NCI-H524 (cell line): ENCODE data around the gene WFS1.

Source experiments
- DNase-seq, 2 experiments: peaks; one replicate each; lab custom pipeline; 2025; lab: John Stamatoyannopoulos, UW

The WFS1 gene, protein sequence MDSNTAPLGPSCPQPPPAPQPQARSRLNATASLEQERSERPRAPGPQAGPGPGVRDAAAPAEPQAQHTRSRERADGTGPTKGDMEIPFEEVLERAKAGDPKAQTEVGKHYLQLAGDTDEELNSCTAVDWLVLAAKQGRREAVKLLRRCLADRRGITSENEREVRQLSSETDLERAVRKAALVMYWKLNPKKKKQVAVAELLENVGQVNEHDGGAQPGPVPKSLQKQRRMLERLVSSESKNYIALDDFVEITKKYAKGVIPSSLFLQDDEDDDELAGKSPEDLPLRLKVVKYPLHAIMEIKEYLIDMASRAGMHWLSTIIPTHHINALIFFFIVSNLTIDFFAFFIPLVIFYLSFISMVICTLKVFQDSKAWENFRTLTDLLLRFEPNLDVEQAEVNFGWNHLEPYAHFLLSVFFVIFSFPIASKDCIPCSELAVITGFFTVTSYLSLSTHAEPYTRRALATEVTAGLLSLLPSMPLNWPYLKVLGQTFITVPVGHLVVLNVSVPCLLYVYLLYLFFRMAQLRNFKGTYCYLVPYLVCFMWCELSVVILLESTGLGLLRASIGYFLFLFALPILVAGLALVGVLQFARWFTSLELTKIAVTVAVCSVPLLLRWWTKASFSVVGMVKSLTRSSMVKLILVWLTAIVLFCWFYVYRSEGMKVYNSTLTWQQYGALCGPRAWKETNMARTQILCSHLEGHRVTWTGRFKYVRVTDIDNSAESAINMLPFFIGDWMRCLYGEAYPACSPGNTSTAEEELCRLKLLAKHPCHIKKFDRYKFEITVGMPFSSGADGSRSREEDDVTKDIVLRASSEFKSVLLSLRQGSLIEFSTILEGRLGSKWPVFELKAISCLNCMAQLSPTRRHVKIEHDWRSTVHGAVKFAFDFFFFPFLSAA

GRCh38 chr4:6269616-6270511 lies at the start of gene WFS1:
Gene WFS1, plus strand, starts transcription at chr4:6269850. Its CDS starts 7,606 bp downstream, at chr4:6277456.
- DNase-seq: peak; percentile 95 to 97

DNA sequence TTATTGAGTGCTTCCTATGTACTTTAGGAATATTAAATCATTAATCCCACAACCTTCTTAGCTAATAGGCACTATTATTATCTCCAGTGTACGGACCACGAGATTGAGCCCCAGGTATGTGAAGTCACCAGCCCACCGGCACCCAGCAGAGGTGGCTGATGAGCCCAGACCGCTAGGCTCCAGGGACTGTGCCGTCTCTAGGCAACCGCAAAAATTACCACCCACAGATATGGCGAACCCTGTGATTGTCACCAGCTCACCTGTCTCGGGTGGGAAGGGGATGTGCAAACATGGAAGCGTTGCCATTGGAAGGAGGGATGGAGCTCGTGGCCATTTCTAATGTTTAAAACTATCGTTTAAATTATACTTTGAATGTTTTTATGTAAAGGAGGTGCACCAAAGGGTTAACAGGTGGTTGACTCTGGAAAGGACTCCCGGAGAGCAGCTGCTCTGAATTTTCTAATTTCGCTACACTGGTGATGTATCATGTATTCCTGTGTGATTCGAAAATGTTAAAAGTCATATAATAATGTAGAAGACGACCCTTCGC lies 48.3 kb upstream of the WFS1 start:
- peak in 1 of 2 experiments; percentile 55 for DNase-seq

DNA sequence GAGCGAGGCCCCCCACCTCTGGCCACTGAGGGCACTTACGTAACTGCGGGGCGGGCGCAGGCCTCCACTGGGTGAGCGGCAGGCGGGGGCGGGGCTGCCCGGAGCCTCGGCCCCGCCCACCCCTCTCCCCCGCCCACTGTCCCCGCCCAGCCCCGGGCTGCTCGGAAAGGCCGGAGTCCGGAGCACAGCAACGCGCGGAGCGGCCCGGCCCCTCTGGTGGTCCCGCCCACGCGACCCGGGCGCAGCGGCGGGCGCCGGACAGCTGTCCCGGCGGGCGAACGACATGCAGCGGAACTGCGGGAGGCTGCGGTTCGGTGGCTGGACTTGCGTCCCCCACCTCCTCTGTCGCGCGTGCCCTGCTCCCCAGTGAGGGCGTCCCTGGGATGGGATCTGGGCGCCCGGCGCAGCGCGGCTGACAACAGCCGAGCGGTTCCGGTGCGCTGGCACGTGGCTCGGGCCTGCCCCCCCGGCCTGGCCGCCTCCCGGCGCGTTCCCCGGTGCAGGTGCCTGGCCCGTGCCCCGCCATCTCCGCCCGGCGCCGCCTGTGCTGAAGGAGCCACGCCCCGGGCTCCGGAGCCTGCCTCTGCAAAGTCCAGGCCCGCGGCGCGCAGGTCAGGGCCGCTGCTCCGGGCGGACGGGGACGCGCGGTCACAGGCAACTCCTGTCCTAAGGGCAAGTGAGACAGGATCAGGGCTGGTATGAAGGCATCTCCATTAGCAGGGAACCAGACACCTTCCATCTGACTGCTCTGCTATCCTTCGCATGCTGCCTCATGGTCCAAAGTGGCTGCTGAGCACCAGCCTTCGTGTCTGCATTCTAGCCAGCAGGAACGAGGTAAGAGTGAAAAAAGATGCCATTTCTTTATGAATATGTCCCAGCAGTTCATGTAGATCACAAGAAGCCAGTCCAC lies 47.5 kb upstream of the WFS1 start:
- DNase-seq: peak; percentile 15 to 70

DNA sequence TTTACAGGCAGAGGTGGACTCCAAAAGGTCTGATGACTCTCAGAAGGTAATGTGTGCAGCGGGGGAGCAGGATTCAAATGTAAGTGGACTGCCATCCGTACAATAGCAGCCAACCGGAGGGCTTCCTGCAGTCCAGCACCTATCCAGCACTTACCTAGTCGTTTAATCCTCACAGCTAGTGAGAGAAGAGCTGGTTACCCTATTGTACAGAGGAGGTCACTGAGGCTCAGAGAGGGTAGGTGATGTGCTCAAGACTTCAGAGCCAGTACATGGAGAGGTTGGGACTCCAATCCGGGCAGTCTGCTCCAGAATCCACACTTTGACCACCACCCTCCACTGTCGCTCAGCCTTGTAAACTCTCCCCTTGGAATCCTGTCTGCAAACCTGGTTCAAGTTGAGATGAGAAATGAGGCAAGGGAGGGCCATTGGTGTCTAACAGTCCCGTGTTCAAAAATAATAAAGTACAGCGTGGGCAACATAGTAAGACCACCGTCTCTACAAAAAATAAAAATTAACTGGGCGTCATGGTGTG lies 46.8 kb upstream of the WFS1 start:
- peak; percentile 34 to 53 for DNase-seq

DNA sequence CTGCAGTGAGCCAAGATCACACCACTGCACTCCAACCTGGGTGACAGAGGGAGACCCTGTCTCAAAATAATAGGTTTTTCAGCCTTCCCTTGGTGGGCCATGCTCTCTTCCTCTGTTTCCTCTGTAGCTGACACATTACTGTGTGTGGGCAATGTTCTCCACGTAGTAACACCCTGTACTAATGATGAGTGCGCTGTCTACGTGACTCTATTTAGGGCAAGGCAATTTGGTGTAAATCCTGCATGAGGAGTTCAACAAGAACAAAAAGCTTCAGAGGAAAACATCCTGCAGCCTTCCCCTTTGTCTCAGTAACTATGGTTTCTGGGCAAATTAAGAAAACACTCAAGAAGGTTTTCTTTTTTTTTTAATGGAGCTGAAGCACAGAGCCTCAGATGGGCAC lies 44.9 kb upstream of the WFS1 start:
- no peak for DNase-seq

- DNase-seq: no peak
Measured at GRCh38 chr4:6225469-6225868, 44.2 kb upstream of the WFS1 start.

GRCh38 chr4:6226506-6226905 lies 43.1 kb upstream of the WFS1 start:
- no peak for DNase-seq

DNA sequence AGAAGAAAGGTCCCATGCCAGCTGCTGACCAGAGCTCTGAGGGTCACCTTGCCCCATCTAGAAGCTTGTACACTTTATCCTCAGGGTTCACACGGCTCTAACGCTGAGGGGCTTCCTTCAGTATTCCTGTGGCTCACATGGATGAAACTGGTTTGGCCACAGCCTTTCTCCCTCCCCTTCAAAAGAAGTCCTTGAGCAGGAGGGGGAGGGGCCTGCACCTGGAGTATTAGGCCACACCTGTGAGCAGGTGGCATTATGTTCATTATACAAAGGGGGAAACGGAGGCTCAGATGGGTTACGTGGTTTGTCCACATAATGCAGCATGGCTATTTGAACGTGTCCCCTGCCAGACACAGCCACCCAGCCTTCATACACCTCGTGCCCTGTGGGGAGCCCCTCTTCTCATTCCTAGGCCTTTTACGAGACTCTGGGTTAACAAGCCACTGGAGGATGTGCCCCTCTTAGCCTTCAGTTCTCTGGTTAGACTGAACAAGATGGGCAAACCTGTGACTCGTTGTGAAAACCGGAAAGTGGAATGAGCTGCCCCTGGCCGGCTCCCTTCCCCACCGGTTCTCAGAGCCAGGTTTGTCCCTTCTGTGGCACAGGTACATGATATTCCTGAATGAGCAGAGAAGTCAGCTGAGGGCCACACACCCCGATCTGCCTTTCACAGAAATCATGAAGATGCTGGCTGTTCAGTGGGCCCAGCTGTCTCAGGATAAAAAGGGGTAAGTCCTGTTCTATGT lies 42.1 kb upstream of the WFS1 start:
- no peak for DNase-seq

DNA sequence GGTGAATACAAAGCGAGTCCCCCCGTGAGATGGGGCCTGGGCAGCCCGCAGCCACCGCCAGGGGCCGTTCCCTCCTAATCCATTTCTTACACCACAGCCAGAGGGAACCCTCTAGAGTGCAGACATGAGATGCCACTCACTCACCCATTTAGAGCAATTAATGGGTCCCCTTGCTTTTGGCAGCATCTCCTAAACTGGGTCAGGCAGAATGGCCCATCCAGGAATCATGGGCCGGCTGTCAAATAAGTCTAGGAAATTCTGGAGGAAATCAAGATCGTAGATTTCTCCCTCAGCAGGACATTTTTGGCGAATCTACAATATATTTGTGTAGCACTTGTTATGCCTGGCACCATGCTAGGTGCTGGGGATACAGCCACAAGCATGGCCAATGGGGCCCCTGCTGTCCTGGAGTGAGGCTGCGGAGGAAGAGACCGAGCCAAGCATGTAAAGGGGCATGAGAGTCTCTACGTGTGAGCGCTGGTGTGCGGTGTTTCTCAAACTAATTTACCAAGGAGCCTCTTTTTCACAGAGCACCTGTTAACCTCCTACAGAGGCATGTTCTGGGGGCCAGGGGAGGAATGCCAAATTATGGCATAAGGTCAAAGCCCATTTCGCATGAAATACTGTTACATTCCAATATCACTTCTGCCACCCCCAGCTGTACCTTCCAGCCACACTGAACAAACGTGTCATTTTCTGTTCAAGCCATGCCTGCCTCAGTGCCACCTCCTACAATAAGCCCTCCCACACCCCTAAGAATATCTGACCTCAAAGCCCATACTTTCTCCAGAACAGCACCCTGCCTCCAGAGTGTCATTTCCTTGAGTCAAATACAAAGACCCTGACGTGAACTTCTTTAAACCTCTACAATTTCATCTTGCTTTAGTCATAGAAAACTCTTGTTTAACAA lies 41.2 kb upstream of the WFS1 start:
- no peak for DNase-seq

GRCh38 chr4:6229095-6229494 lies 40.6 kb upstream of the WFS1 start:
- peak in 1 of 2 experiments; percentile 59 for DNase-seq

GRCh38 chr4:6229671-6230501 lies 39.8 kb upstream of the WFS1 start:
- no peak for DNase-seq

- DNase-seq: no peak
Measured at GRCh38 chr4:6230502-6230785, 39.2 kb upstream of the WFS1 start.

GRCh38 chr4:6230827-6231662 lies 38.6 kb upstream of the WFS1 start:
- DNase-seq: no peak

- no peak for DNase-seq
Measured at GRCh38 chr4:6231663-6232165, 37.9 kb upstream of the WFS1 start.

DNA sequence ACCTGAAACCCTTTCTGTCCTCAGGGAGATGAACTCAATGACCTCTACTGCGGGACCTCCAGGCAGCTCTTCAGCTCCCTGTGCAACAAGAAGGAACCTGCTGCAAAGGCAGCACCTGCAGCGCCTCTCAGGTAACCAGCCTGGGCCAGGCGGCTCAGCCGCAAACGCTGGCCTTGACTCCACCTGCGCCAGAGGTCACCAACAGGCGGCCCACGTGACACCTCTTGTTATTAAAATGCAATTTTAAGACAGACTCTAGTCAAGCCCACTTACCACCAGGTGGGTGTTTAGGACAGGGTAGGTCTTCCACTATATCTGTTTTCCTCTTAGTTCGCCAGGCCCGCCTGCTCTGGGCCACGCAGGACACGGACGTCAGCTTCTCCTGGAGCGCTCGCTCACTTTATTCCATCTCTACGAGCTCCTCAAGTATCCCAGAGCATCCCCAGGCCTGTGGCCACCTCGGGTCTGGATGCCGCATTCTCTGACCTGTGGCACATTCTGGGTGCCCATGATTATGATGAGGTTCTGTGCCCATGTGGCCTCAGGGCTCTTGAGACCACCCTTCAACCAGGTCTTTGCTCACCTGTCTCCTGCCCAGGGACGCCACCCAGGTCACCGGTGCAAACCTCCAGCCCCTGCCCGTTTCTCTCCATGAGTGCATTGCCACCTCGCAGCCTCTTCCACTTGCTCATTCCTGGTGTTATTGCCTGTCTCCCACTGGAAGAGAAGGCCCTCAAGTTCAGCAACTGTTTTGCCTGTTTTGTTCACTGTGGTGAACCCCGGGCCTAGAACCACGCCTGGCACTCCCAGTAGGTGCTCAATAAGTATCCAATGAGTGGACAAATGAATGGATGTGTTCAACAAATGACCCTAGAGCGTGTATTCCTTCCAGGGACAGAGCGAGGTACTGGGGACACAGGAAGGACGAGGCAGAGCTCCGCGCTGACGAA lies 36.5 kb upstream of the WFS1 start:
- no peak for DNase-seq

DNA sequence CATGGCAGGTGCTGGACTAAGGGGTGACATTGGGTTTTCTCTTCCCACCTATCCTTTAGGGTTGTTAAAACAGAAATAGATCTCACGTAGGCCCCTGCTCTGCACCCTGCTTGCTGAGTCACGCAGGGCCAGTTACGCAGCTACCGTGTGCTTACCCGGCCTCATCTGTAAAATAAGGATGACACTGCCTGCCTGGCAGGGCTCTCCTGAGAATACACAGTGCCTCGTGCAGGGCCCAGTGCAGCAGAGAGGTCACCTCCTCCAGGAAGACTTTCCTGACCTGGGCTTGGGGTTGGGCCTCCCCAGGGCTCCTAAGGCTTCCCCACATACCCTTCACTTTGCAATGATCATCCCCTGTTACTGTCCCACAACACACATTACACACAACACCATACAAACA lies 35.7 kb upstream of the WFS1 start:
- no peak for DNase-seq
